GM18907 (cell line): ENCODE measurements around the gene POM121.
"Not testable (repeated sequence)": the region's sequence is repeated elsewhere in the genome, so short reads cannot be mapped to it uniquely, and the experiment has no call there.

Source experiments
- ATAC-seq: cut with Tn5 transposase; IDR thresholded peaks from one replicate; pipeline ENCODE4 v1.9.1; 2021; ENCODE audit warnings: mild to moderate bottlenecking, moderate library complexity; ENCODE audit not compliant: unreplicated experiment

Gene POM121

GRCh38 chr7:72995484-72995883 is 70.6 kb downstream of the POM121 start:
- ATAC-seq: not testable (repeated sequence)

- ATAC-seq: not testable (repeated sequence)
Observed at GRCh38 chr7:72997447-72997846, 72.6 kb downstream of the POM121 start.

- ATAC-seq: not testable (repeated sequence)
Observed at GRCh38 chr7:72997887-72998468, 73.1 kb downstream of the POM121 start.
